Measurements from ENCODE around the gene CCDC92.
"Not testable (repeated sequence)": the region's sequence is repeated elsewhere in the genome, so short reads cannot be mapped to it uniquely, and the experiment has no call there.

Gene CCDC92

DNA sequence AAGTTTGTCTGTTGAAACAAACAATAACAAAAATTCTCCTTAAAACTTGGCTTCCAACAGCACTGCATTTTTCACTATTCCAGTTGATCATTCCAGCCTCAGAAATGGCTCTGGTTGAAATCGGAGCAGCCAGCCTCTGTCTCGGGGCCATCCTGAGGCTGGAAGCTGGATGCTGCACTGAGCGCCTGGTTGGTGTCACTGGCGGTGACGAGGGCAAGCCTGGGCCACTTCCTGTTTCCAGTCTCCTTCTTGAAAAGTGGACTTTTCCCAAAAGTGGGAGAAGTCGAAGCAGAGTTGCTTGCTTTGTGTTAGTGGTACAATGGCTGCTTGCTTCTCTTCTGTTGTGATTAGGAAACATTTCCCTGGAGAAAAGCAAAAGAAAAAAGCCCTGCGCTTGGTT, 48.7 kb downstream of the CCDC92 start:
- H3K4me3 ChIP-seq (ENCODE audit: low read depth, low read length): no peak overlapping the region
- H3K9ac ChIP-seq (ENCODE audit: low read depth, low read length): no peak overlapping the region
- H3K9me3 ChIP-seq (ENCODE audit: control insufficient read depth, insufficient read depth, low read length): no peaks in the 10 kb centered on the region
- no peaks in the 10 kb centered on the region for H3K36me3 ChIP-seq (ENCODE audit: control insufficient read depth, insufficient read depth, low read length)
- no peaks in the 10 kb centered on the region for H3K27me3 ChIP-seq (ENCODE audit: control insufficient read depth, insufficient read depth, low read length)
- no peaks in the 10 kb centered on the region for H3K4me1 ChIP-seq (ENCODE audit: control insufficient read depth, insufficient read depth, low read length)

DNA sequence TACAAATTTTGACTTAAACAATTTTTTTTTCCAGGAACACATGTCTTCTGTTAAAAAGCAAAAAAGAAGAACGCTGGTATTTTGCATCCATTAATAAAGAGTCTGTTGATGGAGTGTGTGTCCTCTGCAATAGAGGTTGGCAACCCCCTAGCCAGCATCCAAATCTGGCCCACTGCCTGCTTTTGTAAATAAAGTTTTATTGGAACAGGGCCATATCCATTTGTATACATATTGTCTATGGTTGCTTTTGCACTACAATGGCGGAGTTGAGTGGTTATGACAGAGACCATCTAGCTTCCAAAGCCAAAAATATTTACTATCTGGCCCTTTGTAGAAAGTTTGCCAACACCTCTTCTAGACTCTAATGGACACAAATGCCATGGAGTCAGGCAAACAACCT, 49.6 kb downstream of the CCDC92 start:
- Histone ChIP-seq H3K27me3 (ENCODE audit: control insufficient read depth, insufficient read depth, low read length) (no peaks in the 10 kb centered on the region), H3K36me3 (ENCODE audit: control insufficient read depth, insufficient read depth, low read length) (no peaks in the 10 kb centered on the region), H3K4me1 (ENCODE audit: control insufficient read depth, insufficient read depth, low read length) (no peaks in the 10 kb centered on the region), H3K4me3 (ENCODE audit: low read depth, low read length) (no peak overlapping the region), H3K9ac (ENCODE audit: low read depth, low read length) (no peak overlapping the region), H3K9me3 (ENCODE audit: control insufficient read depth, insufficient read depth, low read length) (no peaks in the 10 kb centered on the region)

DNA sequence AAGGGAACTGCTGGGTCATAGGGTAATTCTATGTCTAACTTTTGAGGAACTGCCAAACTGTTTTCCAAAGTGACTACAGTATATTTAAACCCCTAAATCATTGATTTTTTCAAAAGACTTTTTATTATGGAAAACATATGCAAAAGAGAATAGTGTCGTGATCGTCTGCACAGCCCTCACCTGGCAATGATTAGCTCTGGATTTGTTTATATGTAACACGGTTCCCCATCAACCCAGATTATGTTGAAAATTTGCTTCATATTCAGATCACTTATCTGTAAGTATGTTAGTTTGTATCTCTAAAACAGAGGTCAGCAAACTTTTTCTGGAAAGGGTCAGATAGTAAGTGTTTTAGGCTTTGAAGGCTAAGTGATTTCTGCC, 52.7 kb downstream of the CCDC92 start:
- Histone ChIP-seq H3K27me3 (ENCODE audit: control insufficient read depth, insufficient read depth, low read length) (no peaks in the 10 kb centered on the region), H3K9me3 (ENCODE audit: control insufficient read depth, insufficient read depth, low read length) (no peaks in the 10 kb centered on the region), H3K36me3 (ENCODE audit: control insufficient read depth, insufficient read depth, low read length) (no peaks in the 10 kb centered on the region), H3K4me1 (ENCODE audit: control insufficient read depth, insufficient read depth, low read length) (no peaks in the 10 kb centered on the region), H3K9ac (ENCODE audit: low read depth, low read length) (no peak overlapping the region), H3K4me3 (ENCODE audit: low read depth, low read length) (no peak overlapping the region)

DNA sequence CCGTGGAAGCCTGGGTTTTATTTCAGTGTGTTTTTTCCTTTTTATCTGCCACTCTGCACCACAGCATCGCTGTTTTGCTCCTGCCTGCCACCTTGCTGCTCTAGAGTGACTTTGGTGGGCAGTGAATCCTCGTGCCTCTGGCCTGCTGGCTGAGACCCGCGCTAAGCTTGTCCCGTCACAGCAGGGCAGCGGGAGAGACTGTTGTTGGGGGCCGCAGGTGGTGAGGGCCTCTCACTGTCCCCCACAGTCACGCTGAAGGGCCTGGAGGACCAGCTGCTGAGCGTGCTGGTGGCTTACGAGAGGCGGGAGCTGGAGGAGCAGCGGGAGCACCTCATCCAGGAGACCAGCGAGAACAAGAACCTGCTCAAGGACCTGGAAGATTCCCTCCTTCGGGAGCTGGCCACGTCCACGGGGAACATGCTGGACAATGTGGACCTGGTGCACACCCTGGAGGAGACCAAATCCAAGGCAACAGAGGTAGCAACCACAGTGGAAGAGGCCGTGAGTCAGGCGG, 55.2 kb downstream of the CCDC92 start:
- H3K9ac ChIP-seq (ENCODE audit: low read depth, low read length): no peak overlapping the region
- H3K36me3 ChIP-seq (ENCODE audit: control insufficient read depth, insufficient read depth, low read length): no peaks in the 10 kb centered on the region
- no peaks in the 10 kb centered on the region for H3K27me3 ChIP-seq (ENCODE audit: control insufficient read depth, insufficient read depth, low read length)
- no peaks in the 10 kb centered on the region for H3K4me1 ChIP-seq (ENCODE audit: control insufficient read depth, insufficient read depth, low read length)
- no peak overlapping the region for H3K4me3 ChIP-seq (ENCODE audit: low read depth, low read length)
- H3K9me3 ChIP-seq (ENCODE audit: control insufficient read depth, insufficient read depth, low read length): no peaks in the 10 kb centered on the region

DNA sequence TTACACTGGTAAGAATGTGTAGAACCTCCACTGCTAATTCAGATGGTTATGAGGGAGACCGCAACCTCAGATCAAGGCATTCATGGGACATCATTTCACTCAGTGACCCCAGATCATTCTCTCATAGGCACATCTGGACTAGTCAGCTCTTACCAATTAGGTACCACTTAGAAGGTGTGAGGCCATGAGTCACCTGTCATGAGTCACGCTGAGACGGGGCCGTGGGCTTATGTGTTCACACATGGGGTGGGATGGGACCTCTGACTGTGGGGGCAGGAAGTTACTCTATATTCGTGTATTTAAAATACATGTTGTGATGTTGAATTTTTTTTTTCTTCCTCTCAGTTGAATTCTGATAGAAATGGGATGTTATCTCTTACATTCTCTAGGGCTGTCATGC, 55.9 kb downstream of the CCDC92 start:
- Histone ChIP-seq H3K4me3 (ENCODE audit: low read depth, low read length) (no peak overlapping the region), H3K9ac (ENCODE audit: low read depth, low read length) (no peak overlapping the region), H3K27me3 (ENCODE audit: control insufficient read depth, insufficient read depth, low read length) (no peaks in the 10 kb centered on the region), H3K9me3 (ENCODE audit: control insufficient read depth, insufficient read depth, low read length) (no peaks in the 10 kb centered on the region), H3K36me3 (ENCODE audit: control insufficient read depth, insufficient read depth, low read length) (no peaks in the 10 kb centered on the region), H3K4me1 (ENCODE audit: control insufficient read depth, insufficient read depth, low read length) (no peaks in the 10 kb centered on the region)

DNA sequence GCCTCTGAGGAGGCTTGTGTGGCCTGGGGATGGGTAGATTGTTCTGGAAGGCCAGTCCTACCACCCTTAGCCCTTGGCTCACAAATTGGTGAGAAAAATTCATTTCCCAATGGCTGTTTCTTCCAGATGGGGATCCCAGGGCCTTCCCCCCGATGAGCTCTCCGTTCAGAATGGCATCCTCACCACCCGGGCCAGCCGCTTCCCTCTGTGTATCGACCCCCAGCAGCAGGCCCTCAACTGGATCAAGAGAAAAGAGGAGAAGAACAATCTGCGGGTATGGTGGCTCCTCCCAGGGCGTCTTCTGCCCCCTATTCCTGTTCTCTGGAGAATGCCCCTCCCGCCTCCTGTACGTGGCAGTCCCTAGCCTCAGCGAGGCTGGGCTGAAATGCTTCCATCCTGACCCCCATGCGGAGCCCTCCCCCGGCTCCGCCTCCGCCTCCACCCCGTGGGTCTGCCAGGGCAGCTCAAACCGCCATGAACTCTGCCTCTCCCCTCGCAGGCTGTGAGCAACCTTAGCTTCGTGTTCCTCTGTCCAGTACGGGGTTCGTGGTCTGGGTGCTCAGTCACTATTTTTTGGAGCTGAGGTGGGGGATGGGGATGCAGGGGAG, 57.8 kb downstream of the CCDC92 start:
- no peak overlapping the region for H3K9ac ChIP-seq (ENCODE audit: low read depth, low read length)
- no peak overlapping the region for H3K4me3 ChIP-seq (ENCODE audit: low read depth, low read length)
- no peaks in the 10 kb centered on the region for H3K36me3 ChIP-seq (ENCODE audit: control insufficient read depth, insufficient read depth, low read length)
- no peaks in the 10 kb centered on the region for H3K9me3 ChIP-seq (ENCODE audit: control insufficient read depth, insufficient read depth, low read length)
- H3K4me1 ChIP-seq (ENCODE audit: control insufficient read depth, insufficient read depth, low read length): no peaks in the 10 kb centered on the region
- no peaks in the 10 kb centered on the region for H3K27me3 ChIP-seq (ENCODE audit: control insufficient read depth, insufficient read depth, low read length)

DNA sequence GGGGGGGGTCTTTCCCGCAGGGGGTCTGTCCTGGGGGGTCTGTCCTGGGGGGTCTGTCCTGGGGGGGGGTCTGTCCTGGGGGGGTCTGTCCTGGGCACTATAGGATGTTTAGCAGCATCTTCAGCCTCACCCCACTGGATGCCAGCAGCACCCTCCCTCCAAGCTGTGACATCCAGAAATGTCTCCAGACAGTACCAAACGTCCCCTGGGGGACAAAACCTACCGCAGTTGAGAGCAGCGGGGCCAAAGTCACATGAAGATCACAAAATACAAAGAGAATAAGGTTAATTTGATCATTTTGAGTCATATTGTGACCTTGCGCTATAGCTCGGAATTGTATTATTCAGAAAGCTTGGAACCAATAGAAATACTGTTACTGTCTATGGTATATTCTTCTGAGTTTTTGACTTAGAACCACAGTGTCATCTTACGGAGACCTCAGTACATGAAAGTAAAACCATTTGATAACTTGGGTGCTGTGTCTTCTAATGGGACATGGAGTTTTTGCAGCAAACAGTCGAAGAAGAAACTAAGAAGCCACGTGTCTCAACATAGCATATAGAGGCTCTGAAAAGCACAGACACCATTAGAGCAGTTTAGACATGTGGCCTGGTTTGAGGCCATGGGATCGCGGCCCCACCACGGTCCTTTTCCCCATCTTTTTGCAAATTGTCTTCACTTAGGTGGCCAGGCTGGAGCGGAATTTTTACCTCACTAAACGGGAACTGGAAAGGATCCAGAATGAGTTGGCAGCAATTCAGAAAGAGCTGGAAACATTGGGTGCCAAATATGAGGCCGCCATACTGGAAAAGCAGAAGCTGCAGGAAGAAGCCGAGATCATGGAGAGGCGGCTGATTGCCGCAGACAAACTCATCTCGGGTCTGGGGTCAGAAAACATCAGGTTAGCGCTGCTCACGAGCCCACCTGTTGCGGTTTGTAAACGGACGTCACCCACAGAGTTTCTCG, 59.9 kb downstream of the CCDC92 start:
- H3K27me3 ChIP-seq (ENCODE audit: control insufficient read depth, insufficient read depth, low read length): no peaks in the 10 kb centered on the region
- no peaks in the 10 kb centered on the region for H3K9me3 ChIP-seq (ENCODE audit: control insufficient read depth, insufficient read depth, low read length)
- no peaks in the 10 kb centered on the region for H3K4me1 ChIP-seq (ENCODE audit: control insufficient read depth, insufficient read depth, low read length)
- H3K4me3 ChIP-seq (ENCODE audit: low read depth, low read length): no peak overlapping the region
- H3K9ac ChIP-seq (ENCODE audit: low read depth, low read length): no peak overlapping the region
- no peaks in the 10 kb centered on the region for H3K36me3 ChIP-seq (ENCODE audit: control insufficient read depth, insufficient read depth, low read length)

DNA sequence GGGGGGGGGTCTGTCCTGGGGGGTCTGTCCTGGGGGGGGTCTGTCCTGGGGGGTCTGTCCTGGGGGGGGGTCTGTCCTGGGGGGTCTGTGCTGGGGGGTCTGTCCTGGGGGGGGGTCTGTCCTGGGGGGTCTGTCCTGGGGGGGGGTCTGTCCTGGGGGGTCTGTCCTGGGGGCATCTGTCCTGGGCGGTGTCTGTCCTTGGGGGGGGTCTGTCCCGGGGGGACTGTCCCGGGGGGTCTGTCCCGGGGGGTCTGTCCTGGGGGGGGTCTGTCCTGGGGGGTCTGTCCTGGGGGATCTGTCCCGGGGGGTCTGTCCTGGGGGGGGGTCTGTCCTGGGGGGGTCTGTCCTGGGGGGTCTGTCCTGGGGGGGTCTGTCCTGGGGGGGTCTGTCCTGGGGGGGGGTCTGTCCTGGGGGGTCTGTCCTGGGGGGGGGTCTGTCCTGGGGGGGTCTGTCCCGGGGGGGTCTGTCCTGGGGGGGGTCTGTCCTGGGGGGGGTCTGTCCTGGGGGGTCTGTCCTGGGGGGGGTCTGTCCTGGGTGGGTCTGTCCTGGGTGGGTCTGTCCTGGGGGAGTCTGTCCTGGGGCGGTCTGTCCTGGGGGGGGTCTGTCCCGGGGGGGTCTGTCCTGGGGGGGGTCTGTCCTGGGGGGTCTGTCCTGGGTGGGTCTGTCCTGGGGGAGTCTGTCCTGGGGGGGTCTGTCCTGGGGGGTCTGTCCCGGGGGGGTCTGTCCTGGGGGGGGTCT, 60.8 kb downstream of the CCDC92 start:
- H3K27me3 ChIP-seq (ENCODE audit: control insufficient read depth, insufficient read depth, low read length); H3K36me3 ChIP-seq (ENCODE audit: control insufficient read depth, insufficient read depth, low read length); H3K4me3 ChIP-seq (ENCODE audit: low read depth, low read length); H3K9ac ChIP-seq (ENCODE audit: low read depth, low read length); H3K9me3 ChIP-seq (ENCODE audit: control insufficient read depth, insufficient read depth, low read length); H3K4me1 ChIP-seq (ENCODE audit: control insufficient read depth, insufficient read depth, low read length): not testable (repeated sequence)

DNA sequence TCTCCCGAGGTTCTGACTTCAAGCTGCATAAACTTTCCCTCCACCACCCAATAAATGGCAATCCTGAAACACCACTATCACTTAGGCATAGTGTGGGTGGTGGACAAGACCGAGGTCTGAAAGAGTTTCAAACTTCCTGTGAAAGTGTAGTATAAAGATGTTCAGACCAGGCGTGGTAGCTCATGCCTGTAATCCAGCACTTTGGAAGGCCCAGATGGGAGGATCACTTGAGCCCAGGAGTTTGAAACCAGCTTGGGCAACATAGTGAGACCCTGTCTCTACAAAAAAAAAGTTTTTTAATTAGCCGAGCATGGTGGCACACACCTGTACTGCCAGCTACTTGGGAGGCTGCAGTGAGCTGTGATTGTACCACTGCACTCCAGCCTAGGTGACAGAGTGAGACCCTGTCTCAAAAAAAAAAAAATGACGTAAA, 61.9 kb downstream of the CCDC92 start:
- Histone ChIP-seq H3K9ac (ENCODE audit: low read depth, low read length) (no peak overlapping the region), H3K4me1 (ENCODE audit: control insufficient read depth, insufficient read depth, low read length) (no peaks in the 10 kb centered on the region), H3K36me3 (ENCODE audit: control insufficient read depth, insufficient read depth, low read length) (no peaks in the 10 kb centered on the region), H3K27me3 (ENCODE audit: control insufficient read depth, insufficient read depth, low read length) (no peaks in the 10 kb centered on the region), H3K4me3 (ENCODE audit: low read depth, low read length) (no peak overlapping the region), H3K9me3 (ENCODE audit: control insufficient read depth, insufficient read depth, low read length) (no peaks in the 10 kb centered on the region)

DNA sequence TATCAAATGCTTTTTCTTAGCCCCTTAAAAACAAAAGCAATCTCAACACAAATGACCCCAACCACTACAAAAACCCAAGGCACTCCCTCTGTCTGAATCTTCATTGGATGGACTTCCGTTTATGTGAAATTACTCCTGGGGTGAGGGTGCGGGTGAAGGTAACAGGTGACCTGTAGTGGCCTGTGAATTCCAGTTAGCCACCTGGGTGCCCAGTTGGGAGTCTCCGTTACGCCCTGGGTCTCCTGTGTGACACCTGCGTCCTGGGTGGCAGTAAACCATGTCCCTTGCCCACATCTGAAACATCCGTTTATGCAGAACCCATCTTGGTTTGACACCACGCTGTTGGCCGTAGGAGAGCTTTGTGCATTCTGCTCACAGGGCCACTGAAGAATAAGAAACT, 62.6 kb downstream of the CCDC92 start:
- no peak overlapping the region for H3K9ac ChIP-seq (ENCODE audit: low read depth, low read length)
- no peaks in the 10 kb centered on the region for H3K27me3 ChIP-seq (ENCODE audit: control insufficient read depth, insufficient read depth, low read length)
- no peaks in the 10 kb centered on the region for H3K36me3 ChIP-seq (ENCODE audit: control insufficient read depth, insufficient read depth, low read length)
- H3K4me1 ChIP-seq (ENCODE audit: control insufficient read depth, insufficient read depth, low read length): no peaks in the 10 kb centered on the region
- no peak overlapping the region for H3K4me3 ChIP-seq (ENCODE audit: low read depth, low read length)
- H3K9me3 ChIP-seq (ENCODE audit: control insufficient read depth, insufficient read depth, low read length): no peaks in the 10 kb centered on the region

DNA sequence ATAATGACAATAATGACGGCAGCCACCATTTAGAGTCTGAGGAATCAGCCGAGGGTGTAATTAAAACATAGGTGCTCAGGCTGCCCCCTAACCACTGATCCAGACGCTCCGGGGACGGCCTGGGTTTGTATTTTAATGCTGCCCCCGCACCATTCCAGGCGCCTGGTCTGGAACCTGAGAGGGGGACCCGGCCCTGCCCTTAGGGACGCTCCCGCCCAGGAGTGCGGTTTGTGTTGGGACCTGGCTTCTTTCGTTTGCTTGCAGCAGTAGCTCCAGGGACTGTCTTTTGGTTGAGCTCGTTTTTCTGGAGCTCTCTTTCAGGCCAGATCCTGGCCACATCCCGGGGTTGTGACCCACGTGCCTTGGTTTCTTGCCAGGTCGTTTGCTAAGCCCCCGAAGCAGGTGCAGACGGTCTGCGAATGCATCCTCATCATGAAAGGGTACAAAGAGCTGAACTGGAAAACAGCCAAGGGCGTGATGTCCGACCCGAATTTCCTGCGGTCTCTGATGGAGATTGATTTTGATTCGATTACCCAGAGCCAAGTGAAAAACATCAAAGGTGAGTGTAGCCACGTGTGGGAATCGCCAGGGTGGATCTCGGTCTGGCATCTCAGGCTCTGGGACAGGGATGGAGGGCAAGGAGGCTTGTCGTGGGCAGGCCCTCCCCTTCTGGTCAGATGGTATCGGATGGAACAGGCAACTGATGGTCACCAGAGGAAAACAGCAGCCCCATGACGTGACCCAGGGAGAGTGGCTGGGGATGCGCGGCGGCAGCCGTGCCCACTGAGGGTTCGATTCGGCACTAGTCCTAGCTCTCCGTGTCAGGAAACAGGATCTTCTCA, 63.5 kb downstream of the CCDC92 start:
- Histone ChIP-seq H3K4me3 (ENCODE audit: low read depth, low read length) (no peak overlapping the region), H3K36me3 (ENCODE audit: control insufficient read depth, insufficient read depth, low read length) (no peaks in the 10 kb centered on the region), H3K9me3 (ENCODE audit: control insufficient read depth, insufficient read depth, low read length) (no peaks in the 10 kb centered on the region), H3K9ac (ENCODE audit: low read depth, low read length) (no peak overlapping the region), H3K4me1 (ENCODE audit: control insufficient read depth, insufficient read depth, low read length) (no peaks in the 10 kb centered on the region), H3K27me3 (ENCODE audit: control insufficient read depth, insufficient read depth, low read length) (no peaks in the 10 kb centered on the region)
